ENCODE data around the gene EPS8L3. TPM values are rescaled to one million over a fixed set of nuclear protein-coding genes. Genes with fewer than 3 reads are reported as not detected.

EPS8L3 gene
- total and polyA plus RNA-seq, 9 of the 15 experiments (the other 6 are each of a cell fraction or from before 2014, with no cell fraction given) = 0.09 to 0.42 (median 0.14) TPM; not detected in 5

- TF ChIP-seq, protein P1, sequence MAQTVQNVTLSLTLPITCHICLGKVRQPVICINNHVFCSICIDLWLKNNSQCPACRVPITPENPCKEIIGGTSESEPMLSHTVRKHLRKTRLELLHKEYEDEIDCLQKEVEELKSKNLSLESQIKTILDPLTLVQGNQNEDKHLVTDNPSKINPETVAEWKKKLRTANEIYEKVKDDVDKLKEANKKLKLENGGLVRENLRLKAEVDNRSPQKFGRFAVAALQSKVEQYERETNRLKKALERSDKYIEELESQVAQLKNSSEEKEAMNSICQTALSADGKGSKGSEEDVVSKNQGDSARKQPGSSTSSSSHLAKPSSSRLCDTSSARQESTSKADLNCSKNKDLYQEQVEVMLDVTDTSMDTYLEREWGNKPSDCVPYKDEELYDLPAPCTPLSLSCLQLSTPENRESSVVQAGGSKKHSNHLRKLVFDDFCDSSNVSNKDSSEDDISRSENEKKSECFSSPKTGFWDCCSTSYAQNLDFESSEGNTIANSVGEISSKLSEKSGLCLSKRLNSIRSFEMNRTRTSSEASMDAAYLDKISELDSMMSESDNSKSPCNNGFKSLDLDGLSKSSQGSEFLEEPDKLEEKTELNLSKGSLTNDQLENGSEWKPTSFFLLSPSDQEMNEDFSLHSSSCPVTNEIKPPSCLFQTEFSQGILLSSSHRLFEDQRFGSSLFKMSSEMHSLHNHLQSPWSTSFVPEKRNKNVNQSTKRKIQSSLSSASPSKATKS (CRISPR knock-in tag; IDR thresholded peaks at IDR 0.05) = no peak
- no peak for TF ChIP-seq SMAD1 (IDR thresholded peaks at IDR 0.05; ENCODE audit: low read depth, low read length, partially characterized antibody)
- TF ChIP-seq SMAD2 (IDR thresholded peaks at IDR 0.05; ENCODE audit: low read depth, low read length) = no peak
- TF ChIP-seq ZNF282 (CRISPR knock-in tag; IDR thresholded peaks at IDR 0.05) = no peak
- TF ChIP-seq CREM (IDR thresholded peaks at IDR 0.05; ENCODE audit: low read depth) = peak; percentile 45; the same call in 1 of the 2 replicates
- TF ChIP-seq RBFOX2 (IDR thresholded peaks at IDR 0.05; ENCODE audit: low read depth, low read length) = 0 out of 2 replicates have a peak, but pooled peaks have one; percentile 19
- TF ChIP-seq ZC3H4 (CRISPR knock-in tag; IDR thresholded peaks at IDR 0.05; ENCODE audit: borderline replicate concordance) = no peak
- TF ChIP-seq ILF3 (IDR thresholded peaks at IDR 0.05; ENCODE audit: borderline replicate concordance) = no peak
- TF ChIP-seq, protein P2, sequence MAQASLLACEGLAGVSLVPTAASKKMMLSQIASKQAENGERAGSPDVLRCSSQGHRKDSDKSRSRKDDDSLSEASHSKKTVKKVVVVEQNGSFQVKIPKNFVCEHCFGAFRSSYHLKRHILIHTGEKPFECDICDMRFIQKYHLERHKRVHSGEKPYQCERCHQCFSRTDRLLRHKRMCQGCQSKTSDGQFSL (CRISPR knock-in tag; IDR thresholded peaks at IDR 0.05) = no peak
- TF ChIP-seq, protein P2 (tag; IDR thresholded peaks at IDR 0.05) = peak in 1 of 2 experiments; percentile 20; a peak in 1 of 4 replicates
- TF ChIP-seq SIN3A (IDR thresholded peaks at IDR 0.05; ENCODE audit: borderline replicate concordance in 2 of 2, control insufficient read depth in 1 of 2, low read depth in 2 of 2, low read length in 2 of 2) = no peak
- TF ChIP-seq, protein P3, sequence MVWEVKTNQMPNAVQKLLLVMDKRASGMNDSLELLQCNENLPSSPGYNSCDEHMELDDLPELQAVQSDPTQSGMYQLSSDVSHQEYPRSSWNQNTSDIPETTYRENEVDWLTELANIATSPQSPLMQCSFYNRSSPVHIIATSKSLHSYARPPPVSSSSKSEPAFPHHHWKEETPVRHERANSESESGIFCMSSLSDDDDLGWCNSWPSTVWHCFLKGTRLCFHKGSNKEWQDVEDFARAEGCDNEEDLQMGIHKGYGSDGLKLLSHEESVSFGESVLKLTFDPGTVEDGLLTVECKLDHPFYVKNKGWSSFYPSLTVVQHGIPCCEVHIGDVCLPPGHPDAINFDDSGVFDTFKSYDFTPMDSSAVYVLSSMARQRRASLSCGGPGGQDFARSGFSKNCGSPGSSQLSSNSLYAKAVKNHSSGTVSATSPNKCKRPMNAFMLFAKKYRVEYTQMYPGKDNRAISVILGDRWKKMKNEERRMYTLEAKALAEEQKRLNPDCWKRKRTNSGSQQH (CRISPR knock-in tag; IDR thresholded peaks at IDR 0.05) = no peak
- TF ChIP-seq CUX1 (CRISPR knock-in tag; IDR thresholded peaks at IDR 0.05) = no peak
- TF ChIP-seq POLR2H (tag; IDR thresholded peaks at IDR 0.05; ENCODE audit: low read depth) = no peak
- no peak for TF ChIP-seq SMAD3 (CRISPR knock-in tag; conservative IDR thresholded peaks at IDR 0.05)
- TF ChIP-seq CBFA2T2 (conservative IDR thresholded peaks at IDR 0.05) = peak; percentile 35; the same call in 1 of the 2 replicates
- 0 out of 4 replicates have a peak, but pooled peaks of 1 of the 2 experiments have one; percentile 5 for TF ChIP-seq KDM1A (IDR thresholded peaks at IDR 0.05)
- TF ChIP-seq BCOR (IDR thresholded peaks at IDR 0.05) = no peak
Measured at GRCh38 chr1:109794319-109795132, 30.8 kb upstream of the EPS8L3 start (continued).
